PC-3 (cell line): ENCODE results near the gene SLFN5.

Source experiments
- CTCF ChIP-seq: fragments of 300-600 bp; sonication (generic); conservative IDR thresholded peaks from 2 replicates; pipeline ENCODE4 v1.5.1; 2017; ENCODE audit warnings: antibody characterized with exemption, low read depth, mild to moderate bottlenecking, low read length
- EZH2phosphoT487 ChIP-seq: fragments of 300-600 bp; sonication (generic); IDR thresholded peaks from 2 replicates; pipeline ENCODE4 v1.6.1; 2018; ENCODE audit warnings: mild to moderate bottlenecking, antibody characterized with exemption, low read length, borderline replicate concordance

GRCh38 chr17:35236821-35237220 is 6.1 kb upstream of the SLFN5 start:
- TF ChIP-seq CTCF (no peak), EZH2phosphoT487 (no peak)
